Activated CD4-positive, alpha-beta T cell treated with anti-CD3 and anti-CD28 coated beads, Interleukin-2, amount 10 ng/mL, durations not matched to agents 7 days and 5 days (primary cell): ENCODE measurements around the gene CLSTN2. TPM values are rescaled to one million over a fixed set of nuclear protein-coding genes. Genes with fewer than 3 reads are reported as not detected.

ENCODE experiments used
- CTCF ChIA-PET: fragments of 350-600 bp; sonication (Branson Sonifier 250); formaldehyde crosslinking; loops from one replicate; lab custom pipeline; 2021; ENCODE audit warnings: antibody characterized with exemption; lab: Charles Lee
- POLR2A ChIA-PET: fragments of 350-600 bp; sonication (Branson Sonifier 250); formaldehyde crosslinking; loops from one replicate; lab custom pipeline; 2021; ENCODE audit warnings: antibody characterized with exemption; lab: Charles Lee
- DNase-seq: peaks from one replicate; pipeline ENCODE4 v3.0.0-alpha.2; 2020
- H3K27ac Mint-ChIP-seq: one replicate; pipeline ENCODE4 v1.8.0; 2021; ENCODE audit warnings: mild to moderate bottlenecking, moderate library complexity, mixed read lengths
- H3K27me3 Mint-ChIP-seq: one replicate; pipeline ENCODE4 v1.8.0; 2021; ENCODE audit warnings: mixed read lengths
- H3K36me3 Mint-ChIP-seq: one replicate; pipeline ENCODE4 v1.8.0; 2021; ENCODE audit warnings: low read depth, mixed read lengths
- H3K4me1 Mint-ChIP-seq: one replicate; pipeline ENCODE4 v1.8.0; 2021; ENCODE audit warnings: mixed read lengths
- H3K4me3 Mint-ChIP-seq: one replicate; pipeline ENCODE4 v1.8.0; 2021; ENCODE audit warnings: mild to moderate bottlenecking, moderate library complexity, mixed read lengths
- H3K9me3 Mint-ChIP-seq: one replicate; pipeline ENCODE4 v1.8.0; 2021; ENCODE audit warnings: mixed read lengths
- total RNA-seq, 2 experiments: library from RNA; stranded (reverse); gene quantifications; one replicate each; pipeline ENCODE4 v1.2.3, GENCODE V29; 2021

The CLSTN2 gene
- total RNA-seq, 2 experiments from 2014 or later: not detected

DNA sequence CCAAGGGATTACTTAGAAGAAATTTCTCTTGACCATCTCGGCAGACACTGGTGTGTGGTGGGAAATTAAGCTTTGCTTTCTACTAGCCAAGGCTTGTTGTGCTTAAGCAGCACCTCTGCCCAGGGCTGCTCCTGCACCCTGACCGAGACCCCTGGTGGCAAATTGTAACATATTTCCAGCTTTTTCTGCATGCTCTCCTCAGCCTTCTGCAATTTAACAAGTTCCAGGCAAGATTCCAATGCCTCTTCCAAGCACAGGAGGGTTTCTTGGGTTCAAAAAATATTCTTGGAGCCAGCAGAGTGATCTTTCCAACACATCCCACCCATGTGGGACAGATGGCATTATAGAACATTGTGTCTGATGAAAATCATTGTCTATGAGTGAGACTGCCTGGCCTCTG, 210.5 kb downstream of the CLSTN2 start:
- H3K4me1 Mint-ChIP-seq: no peaks in the 10 kb centered on the region
- CTCF ChIA-PET: no interaction called here
- DNase-seq: no peak
- POLR2A ChIA-PET: no interaction called here
- H3K36me3 Mint-ChIP-seq: no peaks in the 10 kb centered on the region
- no peak overlapping the region for H3K27ac Mint-ChIP-seq
- no peak overlapping the region for H3K4me3 Mint-ChIP-seq
- no peaks in the 10 kb centered on the region for H3K9me3 Mint-ChIP-seq
- no peaks in the 10 kb centered on the region for H3K27me3 Mint-ChIP-seq

DNA sequence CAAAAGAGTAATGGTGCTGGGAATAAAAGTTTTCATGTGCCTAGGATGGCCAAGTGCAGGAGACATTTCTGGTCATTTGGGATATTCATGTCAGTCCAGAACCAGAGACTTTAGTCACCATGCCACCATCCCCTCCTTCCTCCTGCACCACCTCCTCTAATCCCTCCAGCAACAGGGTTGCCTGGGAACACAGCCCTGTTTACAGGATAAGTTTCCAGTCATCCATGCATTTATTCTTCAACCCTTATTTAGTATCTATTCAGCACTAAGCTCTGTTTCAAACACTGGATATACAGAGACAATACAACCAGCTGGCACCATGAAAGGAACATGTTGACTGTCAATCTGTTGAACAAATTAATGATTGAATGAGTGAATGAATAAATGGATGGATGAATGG, 211.7 kb downstream of the CLSTN2 start:
- ChIA-PET CTCF (interaction anchor here (0.9 kb wide), 1 partner anchor 16 kb away, joined by 3 read pairs; no protein-coding TSS in a partner anchor), POLR2A (no interaction called here)
- DNase-seq: no peak
- H3K9me3 Mint-ChIP-seq: no peaks in the 10 kb centered on the region
- no peaks in the 10 kb centered on the region for H3K4me1 Mint-ChIP-seq
- H3K27ac Mint-ChIP-seq: no peak overlapping the region
- no peak overlapping the region for H3K4me3 Mint-ChIP-seq
- no peaks in the 10 kb centered on the region for H3K36me3 Mint-ChIP-seq
- no peaks in the 10 kb centered on the region for H3K27me3 Mint-ChIP-seq

DNA sequence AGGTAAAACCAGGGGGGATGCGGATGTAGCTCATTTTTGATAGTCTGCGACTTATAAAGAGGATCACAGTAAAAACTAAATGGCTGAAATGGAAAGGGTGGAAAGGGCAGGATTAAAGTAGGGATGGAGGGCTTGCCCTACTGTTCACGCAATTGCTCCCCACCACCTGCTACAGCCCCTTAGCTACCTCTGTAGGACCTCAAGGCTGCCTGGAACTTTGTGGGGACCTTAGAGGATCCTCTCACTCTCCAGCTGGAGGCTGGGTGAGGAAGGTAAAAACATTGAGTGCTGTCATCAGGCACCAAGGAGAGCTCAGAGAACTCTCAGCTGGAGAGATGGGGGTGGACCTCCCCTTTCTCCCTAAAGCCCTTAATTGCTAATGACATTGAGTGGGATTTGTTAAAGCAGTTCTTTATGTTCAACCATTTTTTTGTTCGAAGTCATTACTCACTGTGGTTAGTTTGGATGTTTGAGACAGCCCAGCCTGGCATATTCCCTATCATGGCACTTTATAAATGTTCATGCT, 213.0 kb downstream of the CLSTN2 start:
- Mint-ChIP-seq H3K36me3 (no peaks in the 10 kb centered on the region), H3K4me1 (no peaks in the 10 kb centered on the region), H3K27ac (no peak overlapping the region), H3K4me3 (no peak overlapping the region), H3K9me3 (no peaks in the 10 kb centered on the region), H3K27me3 (no peaks in the 10 kb centered on the region)
- DNase-seq: no peak
- ChIA-PET POLR2A (no interaction called here), CTCF (no interaction called here)

DNA sequence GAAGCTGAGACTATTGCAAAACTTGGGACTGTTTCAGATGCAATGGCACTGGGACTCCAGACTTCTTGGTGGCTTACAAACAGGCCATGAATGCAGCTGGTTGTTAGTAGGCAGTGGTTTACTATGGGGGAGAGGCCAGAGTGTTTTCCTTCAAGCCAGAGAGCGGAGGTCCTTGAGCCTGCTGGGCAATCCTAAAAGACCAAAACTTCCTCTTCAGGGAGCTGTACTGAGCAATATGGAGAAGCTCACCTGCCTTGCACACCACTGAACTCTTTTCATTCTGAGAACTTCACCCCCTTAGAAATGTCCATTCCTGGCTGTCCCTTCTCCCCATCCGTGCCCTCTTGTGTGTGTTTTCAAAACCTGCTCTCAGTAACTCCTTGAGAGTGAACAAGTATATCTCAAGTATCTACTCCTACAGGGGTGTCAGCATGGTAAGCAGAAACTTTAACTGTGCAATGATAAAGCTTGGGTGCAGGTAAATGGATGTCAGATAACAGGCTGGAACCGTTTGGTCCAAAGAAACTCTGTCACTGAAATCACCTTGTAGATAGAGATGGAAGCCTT, 213.9 kb downstream of the CLSTN2 start:
- POLR2A ChIA-PET: no interaction called here
- no peak overlapping the region for H3K27ac Mint-ChIP-seq
- CTCF ChIA-PET: no interaction called here
- no peaks in the 10 kb centered on the region for H3K27me3 Mint-ChIP-seq
- no peaks in the 10 kb centered on the region for H3K36me3 Mint-ChIP-seq
- H3K4me1 Mint-ChIP-seq: no peaks in the 10 kb centered on the region
- DNase-seq: no peak
- no peak overlapping the region for H3K4me3 Mint-ChIP-seq
- no peaks in the 10 kb centered on the region for H3K9me3 Mint-ChIP-seq

DNA sequence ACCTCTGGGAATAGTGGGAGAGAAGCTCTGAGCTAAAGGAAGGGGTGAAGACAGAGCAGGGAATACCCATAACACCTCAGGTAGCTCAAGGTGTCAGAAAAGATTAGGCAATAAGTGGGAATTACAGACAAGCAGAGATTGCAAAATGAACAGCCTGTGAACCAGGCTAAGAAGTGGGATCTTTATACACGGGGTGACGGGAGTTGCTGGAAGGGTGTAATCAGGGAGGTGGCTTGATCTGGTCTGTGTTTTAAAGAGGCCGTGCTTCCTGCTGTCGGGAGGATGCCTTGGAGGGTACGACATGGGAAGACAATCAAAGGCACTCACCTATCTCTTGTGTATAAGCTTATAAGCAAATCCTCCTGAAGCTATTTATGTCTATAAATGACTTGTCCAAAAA, 216.3 kb downstream of the CLSTN2 start:
- ChIA-PET CTCF (interaction anchor here (1.1 kb wide), 1 partner anchor 27 kb away, joined by 3 read pairs; no protein-coding TSS in a partner anchor), POLR2A (no interaction called here)
- Mint-ChIP-seq H3K4me3 (no peak overlapping the region), H3K36me3 (no peaks in the 10 kb centered on the region), H3K9me3 (no peaks in the 10 kb centered on the region), H3K4me1 (no peaks in the 10 kb centered on the region), H3K27ac (no peak overlapping the region), H3K27me3 (no peaks in the 10 kb centered on the region)
- DNase-seq: no peak

DNA sequence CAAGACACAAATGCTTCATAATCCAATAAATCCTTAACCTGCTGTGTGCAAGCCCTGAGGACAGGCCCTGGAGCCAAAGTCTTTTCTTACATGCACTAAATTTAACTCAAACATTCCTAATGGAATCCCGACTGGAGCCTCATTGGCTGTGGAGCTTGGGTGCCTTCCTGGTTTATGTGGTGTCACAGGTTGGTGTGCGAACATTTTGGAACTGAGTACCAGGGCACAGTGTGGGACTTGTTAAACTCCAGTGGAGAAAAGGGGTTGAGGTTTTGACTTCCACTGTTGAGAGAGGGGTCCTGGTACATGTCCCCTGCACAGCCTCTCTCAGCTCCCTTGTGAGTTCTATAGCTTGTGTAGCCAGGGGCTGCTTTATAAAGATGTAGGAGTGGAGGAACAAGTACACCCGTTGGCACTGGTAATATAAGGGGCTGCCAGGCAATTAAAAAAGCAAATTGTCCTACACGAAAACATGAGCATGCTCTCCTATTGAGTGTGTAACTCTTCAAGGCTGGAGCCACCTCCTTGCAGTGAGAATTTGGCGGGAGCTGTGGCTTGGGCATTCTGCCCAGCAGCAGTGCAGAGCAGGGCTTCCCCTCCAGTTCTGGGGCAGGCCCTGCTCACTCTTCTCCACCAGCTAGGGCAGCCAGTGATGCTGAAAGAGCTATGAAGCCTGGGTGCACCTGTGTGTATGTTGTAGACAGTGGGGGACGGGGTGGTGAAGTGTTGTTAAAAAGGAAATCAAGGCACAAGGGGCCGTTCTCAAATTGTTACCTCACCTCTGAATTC, 218.1 kb downstream of the CLSTN2 start:
- POLR2A ChIA-PET: no interaction called here
- no peaks in the 10 kb centered on the region for H3K27me3 Mint-ChIP-seq
- H3K4me3 Mint-ChIP-seq: no peak overlapping the region
- CTCF ChIA-PET: no interaction called here
- H3K36me3 Mint-ChIP-seq: no peaks in the 10 kb centered on the region
- H3K9me3 Mint-ChIP-seq: no peaks in the 10 kb centered on the region
- no peak overlapping the region for H3K27ac Mint-ChIP-seq
- H3K4me1 Mint-ChIP-seq: no peaks in the 10 kb centered on the region
- no peak for DNase-seq

DNA sequence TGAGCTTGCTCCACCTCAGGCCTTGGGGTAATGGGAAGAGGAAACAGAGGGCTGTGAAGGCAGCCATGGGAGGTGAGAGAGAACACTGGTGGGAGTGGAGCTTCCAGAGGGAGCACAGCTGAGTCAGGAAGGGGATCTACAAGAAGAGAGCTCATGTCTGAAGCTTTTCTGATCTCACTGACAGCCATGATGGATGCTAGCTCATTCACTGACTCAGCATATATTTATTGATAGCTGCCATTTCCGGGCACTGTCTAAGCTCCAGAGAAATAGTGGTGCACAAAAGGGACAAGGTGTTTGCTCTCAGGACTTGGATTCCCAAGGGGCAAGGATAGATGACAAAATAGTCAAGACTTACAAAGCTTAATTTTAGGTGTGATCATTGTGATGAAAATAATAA, 218.8 kb downstream of the CLSTN2 start:
- ChIA-PET CTCF (no interaction called here), POLR2A (no interaction called here)
- no peak for DNase-seq
- no peaks in the 10 kb centered on the region for H3K36me3 Mint-ChIP-seq
- H3K4me3 Mint-ChIP-seq: no peak overlapping the region
- no peak overlapping the region for H3K27ac Mint-ChIP-seq
- H3K27me3 Mint-ChIP-seq: peaks cover 2% of the 10 kb centered on the region
- H3K4me1 Mint-ChIP-seq: no peaks in the 10 kb centered on the region
- H3K9me3 Mint-ChIP-seq: no peaks in the 10 kb centered on the region

DNA sequence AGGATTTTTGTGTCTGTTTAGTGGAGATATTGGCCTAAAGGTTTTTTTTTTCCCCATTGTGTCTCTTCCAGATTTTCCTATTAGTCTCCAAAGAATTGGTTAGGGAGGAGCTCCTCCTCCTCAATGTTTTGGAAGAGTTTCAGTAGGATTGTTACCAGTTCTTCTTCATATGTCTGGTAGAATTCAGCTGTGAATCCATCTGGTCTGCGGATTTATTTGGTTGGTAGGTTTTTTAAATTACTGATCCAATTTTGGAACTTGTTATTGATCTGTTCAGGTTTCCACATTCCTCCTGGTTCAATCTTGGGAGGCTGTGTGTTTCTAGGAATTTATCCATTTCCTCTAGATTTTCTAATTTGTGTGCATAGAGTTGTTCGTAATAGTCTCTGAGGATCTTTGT, 222.2 kb downstream of the CLSTN2 start:
- H3K27ac Mint-ChIP-seq: no peak overlapping the region
- H3K4me3 Mint-ChIP-seq: no peak overlapping the region
- CTCF ChIA-PET: no interaction called here
- POLR2A ChIA-PET: no interaction called here
- H3K27me3 Mint-ChIP-seq: peaks cover 8% of the 10 kb centered on the region
- no peaks in the 10 kb centered on the region for H3K4me1 Mint-ChIP-seq
- DNase-seq: no peak
- no peaks in the 10 kb centered on the region for H3K36me3 Mint-ChIP-seq
- H3K9me3 Mint-ChIP-seq: no peaks in the 10 kb centered on the region

DNA sequence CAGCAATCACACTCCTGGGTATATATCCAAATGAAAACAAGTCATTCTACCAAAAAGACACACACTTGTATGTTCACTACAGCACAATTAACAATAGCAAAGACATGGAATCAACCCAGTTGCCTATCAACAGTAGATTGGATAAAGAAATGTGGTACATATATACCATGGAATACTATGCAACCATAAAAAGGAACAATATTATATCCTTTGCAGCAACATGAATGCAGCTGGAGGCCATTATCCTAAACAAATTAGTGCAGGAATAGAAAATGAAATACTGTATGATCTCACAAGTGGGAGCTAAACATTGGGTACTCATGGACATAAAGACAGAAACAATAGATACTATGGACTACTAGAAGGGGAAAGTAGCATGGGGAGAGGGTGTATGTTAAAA, 224.7 kb downstream of the CLSTN2 start:
- Mint-ChIP-seq H3K4me3 (no peak overlapping the region), H3K27me3 (peaks cover 8% of the 10 kb centered on the region), H3K9me3 (no peaks in the 10 kb centered on the region), H3K4me1 (no peaks in the 10 kb centered on the region), H3K36me3 (no peaks in the 10 kb centered on the region), H3K27ac (no peak overlapping the region)
- POLR2A ChIA-PET: no interaction called here
- CTCF ChIA-PET: no interaction called here
- DNase-seq: no peak

DNA sequence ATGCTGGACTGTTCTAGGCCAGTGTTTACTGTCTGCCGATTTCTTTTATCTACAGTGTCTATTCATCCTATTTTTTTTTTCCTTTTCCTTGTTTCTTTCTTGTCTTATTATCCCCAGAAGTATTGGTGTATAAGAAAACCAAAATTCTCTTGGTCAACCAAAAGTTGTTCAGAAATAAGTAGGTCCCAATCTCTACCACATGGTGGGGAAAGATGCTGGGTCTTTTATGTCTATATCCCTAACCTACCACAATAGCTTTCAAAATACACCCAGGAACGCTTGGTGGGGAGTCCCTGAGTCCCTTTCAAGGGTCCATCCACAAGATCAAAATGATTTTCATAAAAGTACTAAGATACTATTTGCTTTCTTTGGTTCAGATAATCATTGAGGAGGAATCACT, 225.6 kb downstream of the CLSTN2 start:
- no peaks in the 10 kb centered on the region for H3K36me3 Mint-ChIP-seq
- H3K9me3 Mint-ChIP-seq: no peaks in the 10 kb centered on the region
- DNase-seq: no peak
- H3K27me3 Mint-ChIP-seq: peaks cover 8% of the 10 kb centered on the region
- H3K4me1 Mint-ChIP-seq: no peaks in the 10 kb centered on the region
- H3K4me3 Mint-ChIP-seq: no peak overlapping the region
- POLR2A ChIA-PET: no interaction called here
- CTCF ChIA-PET: no interaction called here
- H3K27ac Mint-ChIP-seq: no peak overlapping the region

DNA sequence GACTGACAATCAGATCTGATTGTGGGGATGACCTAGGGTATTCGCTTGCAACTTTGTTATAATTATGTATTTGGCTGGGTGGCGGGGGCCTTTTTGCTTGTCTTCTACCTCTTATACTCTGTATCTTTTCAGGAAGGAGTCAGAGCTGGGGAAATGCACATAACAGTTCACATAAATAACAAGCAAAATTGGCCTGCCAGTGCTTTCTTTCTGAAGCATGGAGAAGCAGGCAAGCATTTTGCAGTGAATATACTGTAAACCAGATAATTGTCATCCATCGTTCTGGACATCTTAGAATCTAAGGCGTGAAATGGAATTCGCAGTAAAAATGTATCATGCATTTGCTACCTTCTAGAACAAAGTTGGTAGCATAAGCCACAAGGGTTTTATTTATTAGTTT, 227.6 kb downstream of the CLSTN2 start:
- H3K9me3 Mint-ChIP-seq: no peaks in the 10 kb centered on the region
- ChIA-PET POLR2A (no interaction called here), CTCF (interaction anchor here (0.6 kb wide), 1 partner anchor 16 kb away, joined by 3 read pairs; no protein-coding TSS in a partner anchor)
- H3K36me3 Mint-ChIP-seq: no peaks in the 10 kb centered on the region
- peaks cover 8% of the 10 kb centered on the region for H3K27me3 Mint-ChIP-seq
- H3K4me1 Mint-ChIP-seq: no peaks in the 10 kb centered on the region
- no peak overlapping the region for H3K4me3 Mint-ChIP-seq
- DNase-seq: no peak
- no peak overlapping the region for H3K27ac Mint-ChIP-seq

DNA sequence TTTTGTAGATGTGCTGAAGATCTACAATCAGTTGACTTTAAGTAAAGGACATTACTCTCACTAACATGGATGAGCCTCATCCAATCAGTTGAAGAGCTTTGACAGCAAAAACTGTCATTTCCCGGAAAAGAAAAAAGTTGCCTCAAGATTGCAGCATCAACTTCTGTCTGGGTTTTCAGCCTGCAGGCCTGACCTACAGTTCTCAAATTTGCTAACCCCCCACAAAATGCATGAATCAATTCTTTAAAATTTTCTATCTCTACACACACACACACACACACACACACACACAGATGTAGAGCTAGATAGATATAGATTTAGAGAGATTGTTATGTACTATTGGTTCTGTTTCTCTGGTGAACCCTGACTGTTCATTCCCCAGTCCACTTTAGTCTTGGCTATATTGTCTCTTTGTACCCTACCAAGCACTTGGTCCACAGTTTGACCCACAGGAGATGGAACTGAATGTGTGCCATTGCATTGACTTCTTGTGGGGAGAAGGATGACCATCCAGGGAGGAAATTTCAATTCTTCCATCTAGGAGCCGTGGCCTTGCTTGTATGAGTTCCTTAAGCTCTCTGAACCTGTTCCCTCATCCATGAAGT, 228.3 kb downstream of the CLSTN2 start:
- ChIA-PET POLR2A (no interaction called here), CTCF (interaction anchor here (0.6 kb wide), 1 partner anchor 226 kb away, joined by 3 read pairs; no protein-coding TSS in a partner anchor)
- Mint-ChIP-seq H3K4me1 (no peaks in the 10 kb centered on the region), H3K4me3 (no peak overlapping the region), H3K36me3 (no peaks in the 10 kb centered on the region), H3K27ac (no peak overlapping the region), H3K27me3 (peaks cover 8% of the 10 kb centered on the region), H3K9me3 (no peaks in the 10 kb centered on the region)
- no peak for DNase-seq

DNA sequence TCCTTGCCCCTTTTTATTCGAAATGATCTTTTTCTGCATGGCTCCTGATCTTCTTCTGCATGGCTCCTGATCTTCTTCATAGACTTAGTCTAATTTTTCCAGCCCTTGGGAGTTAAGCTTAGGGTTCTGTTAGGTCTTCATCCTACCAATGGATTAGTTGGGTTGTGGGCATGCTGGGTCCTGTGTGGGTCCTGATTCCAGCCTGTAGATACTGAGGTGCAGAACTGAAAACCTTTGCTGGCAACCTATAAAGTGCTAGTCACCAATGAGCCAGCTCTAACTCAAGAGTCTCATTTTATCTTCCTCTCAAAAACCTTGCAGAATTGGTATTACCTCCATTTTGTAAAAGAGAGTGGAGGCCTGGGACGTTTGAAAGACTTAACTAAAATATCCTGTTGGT, 229.2 kb downstream of the CLSTN2 start:
- no peaks in the 10 kb centered on the region for H3K4me1 Mint-ChIP-seq
- POLR2A ChIA-PET: no interaction called here
- no peaks in the 10 kb centered on the region for H3K36me3 Mint-ChIP-seq
- H3K9me3 Mint-ChIP-seq: no peaks in the 10 kb centered on the region
- CTCF ChIA-PET: interaction anchor here (0.6 kb wide), 1 partner anchor 226 kb away, joined by 3 read pairs; no protein-coding TSS in a partner anchor
- DNase-seq: no peak
- no peak overlapping the region for H3K4me3 Mint-ChIP-seq
- peaks cover 5% of the 10 kb centered on the region for H3K27me3 Mint-ChIP-seq
- no peak overlapping the region for H3K27ac Mint-ChIP-seq
